GM18909 (cell line): Measurements from ENCODE around the gene PPP1R13B.

Experiments used
- ATAC-seq: cut with Tn5 transposase; IDR thresholded peaks from one replicate; pipeline ENCODE4 v1.9.1; 2021; ENCODE audit warnings: mild to moderate bottlenecking; ENCODE audit not compliant: unreplicated experiment, poor library complexity

Gene PPP1R13B

DNA sequence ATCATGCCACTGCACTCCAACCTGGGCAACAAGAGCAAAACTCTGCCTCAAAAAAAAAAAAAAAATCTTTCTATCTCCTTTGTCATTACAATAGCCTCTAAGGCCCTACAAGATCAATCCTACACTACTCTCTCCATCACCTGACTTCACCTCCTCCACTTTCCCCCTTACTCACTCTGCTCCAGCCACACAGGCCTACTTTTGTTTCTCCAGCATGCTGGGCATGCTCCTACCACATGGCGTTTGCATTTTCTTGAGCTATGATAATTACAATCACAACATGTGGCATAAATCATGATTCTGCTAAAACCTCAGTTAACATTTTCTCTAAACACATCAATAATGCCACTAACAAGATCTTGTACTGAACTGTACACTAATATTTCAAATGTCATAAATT, 7.8 kb downstream of the PPP1R13B start:
- ATAC-seq, result no peak

- no peak for ATAC-seq
Observed at GRCh38 chr14:103838117-103838516, 9.3 kb downstream of the PPP1R13B start.

DNA sequence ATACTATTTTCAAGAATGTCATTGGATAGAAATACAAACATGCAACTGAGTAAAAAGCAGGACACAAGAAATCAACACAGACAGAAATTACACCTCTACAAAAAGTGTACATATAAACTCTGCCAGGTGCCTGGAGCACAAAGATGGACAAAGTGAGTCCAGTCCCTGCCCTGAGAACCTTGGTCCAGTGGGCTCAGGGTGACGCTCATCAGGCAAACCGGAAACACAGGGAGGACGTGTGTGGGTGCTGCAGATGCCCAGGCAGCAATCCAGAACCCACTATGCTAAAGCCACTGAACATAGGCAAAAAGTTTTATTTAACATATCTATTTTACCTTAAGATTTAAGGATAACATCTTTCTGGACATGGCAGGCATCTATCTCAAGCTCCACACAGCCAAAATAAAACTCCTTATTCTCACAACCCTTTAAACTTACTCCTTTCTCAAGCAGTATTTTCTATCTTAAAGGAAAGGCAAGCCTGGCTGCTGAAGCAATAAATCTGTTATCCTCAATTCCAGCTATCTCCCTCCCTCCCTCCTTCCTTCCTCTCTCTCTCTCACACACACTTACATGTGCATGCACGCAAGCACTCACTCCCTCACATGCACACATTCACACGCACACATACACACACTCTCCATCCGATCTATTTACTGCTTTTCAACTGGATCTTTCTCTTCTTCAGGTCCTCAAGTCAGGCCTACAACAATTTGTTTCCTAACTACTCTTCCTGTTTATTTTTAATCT, 10.2 kb downstream of the PPP1R13B start:
- no peak for ATAC-seq

DNA sequence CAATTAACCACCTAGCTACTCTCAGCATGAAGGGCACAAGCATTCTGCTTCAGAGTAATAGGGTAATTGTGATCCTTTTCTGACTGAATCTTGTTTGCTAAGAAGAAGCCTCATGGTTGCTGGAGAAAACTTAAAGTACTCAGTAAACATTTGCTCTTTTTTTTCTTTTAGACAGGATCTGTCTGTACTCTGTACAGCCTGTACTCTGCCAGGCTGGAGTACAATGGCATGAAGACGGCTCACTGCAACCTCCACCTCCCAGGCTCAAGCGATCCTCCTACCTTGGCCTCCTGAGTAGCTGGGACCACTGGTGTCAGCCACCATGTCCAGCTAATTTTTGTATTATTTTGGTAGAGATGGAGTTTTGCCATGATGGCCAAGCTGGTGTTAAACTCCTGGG, 12.4 kb downstream of the PPP1R13B start:
- ATAC-seq, result no peak

DNA sequence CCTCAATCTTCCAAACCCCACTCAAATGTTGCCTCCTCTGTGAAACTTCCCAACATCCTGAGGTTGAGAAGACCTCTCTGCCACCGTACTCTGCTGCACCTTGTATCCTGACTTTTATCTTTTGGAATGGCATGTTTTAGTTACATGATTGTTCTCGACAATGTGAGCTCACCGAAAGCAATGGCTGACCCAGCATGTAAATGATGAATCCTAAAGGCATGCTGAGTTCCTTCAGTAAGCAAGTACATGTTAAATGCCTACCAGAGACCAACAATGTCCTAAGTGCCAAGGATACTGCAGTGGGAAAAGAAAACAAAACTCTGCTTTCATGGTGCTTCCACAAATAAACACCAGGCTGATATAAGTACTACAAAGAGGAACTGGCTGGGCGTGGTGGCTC, 13.7 kb downstream of the PPP1R13B start:
- no peak for ATAC-seq

DNA sequence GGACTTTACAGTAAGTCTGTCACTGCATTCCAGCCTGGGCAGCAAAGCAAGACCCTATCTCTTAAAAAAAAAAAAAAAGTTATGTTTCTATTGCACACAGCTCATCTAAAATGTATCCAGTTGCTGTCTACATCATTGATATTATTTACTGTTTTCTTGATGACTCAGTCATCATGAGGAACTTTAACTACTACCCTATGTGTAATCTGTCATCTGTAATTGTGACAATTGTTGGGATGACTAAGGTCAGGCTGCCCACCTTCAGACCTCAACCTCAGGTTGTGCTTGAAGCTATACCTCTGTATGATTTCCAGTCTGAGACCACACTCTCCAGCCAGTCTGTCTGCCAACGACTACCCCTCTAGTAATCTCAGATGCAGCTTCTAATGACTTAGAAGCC, 15.3 kb downstream of the PPP1R13B start:
- ATAC-seq, result no peak

DNA sequence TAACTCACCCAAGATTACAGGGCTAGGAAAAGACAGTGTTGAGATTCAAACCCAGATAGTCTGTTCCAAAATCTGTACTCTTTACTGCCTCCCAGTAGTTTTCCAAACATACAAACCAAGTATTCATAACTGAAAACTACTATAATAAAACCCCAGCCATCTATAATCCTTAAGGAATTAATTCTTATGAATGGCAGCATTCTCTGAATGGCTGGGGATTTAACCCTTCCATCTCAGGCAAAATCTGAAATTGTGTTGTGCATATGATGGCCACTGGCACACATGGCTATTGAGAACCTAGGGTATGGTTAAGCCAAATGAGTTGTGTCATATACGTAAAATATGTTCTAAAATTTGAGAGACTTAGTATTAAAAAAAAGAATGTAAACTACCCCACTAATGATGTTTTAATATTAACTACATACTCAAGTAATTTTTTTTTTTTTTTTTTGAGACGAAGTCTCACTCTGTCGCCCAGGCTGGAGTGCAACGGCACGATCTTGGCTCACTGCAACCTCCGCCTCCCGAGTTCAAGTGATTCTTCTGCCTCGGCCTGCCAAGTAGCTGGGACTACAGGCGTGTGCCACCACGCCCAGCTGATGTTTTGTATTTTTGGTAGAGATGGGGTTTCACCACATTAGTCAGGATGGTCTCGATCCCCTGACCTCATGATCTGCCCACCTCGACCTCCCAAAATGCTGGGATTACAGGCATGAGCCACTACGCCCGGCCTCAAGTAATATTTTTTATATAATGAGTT, 16.7 kb downstream of the PPP1R13B start:
- no peak for ATAC-seq

DNA sequence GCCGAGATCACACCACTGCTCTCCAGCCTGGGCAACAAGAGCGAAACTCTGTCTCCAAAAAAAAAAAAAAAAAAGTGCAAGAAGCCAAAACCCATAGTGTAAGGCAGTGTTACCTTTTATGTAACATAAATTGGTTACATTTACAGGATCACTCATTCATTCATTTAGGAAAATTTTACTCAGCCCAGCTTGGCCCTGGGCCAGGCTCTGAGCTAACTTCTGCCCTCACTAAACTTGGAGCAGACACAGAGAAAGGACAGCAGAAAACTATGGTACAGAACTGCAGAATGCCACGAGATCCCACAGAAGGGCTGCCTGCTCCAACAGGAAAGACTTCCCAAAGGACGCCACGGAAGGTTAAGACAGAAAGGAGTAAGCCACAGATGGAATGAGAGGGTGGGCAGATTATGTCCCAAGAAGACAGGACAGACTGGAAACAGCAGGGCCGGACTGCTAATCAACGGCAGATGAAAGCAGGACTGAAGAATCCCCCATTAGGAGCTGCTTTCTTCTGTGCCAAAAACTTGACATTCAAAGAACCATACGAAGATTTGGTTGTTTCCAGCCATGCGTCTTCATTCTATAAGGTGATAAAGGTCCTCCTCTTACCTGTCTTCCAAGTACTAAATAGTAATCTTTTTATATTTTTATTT, 18.9 kb downstream of the PPP1R13B start:
- ATAC-seq, result no peak

DNA sequence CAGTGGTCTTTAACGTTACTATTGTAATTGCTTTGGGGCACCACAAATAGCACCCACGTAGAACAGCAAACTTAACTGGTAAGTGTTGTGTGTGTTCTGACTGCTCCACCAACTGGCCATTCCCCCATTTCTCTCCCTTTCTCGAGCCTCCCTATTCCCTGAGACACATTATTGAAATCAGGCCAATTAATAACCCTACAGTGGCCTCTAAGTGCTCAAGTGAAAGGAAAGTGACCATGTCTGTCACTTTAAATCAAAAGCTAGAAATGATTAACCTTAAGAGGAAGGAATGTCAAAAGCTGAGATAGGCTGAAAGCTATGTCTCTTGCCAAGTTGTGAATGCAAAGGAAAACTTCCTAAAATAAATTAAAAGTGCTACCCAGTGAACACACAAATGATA, 22.3 kb downstream of the PPP1R13B start:
- no peak for ATAC-seq

DNA sequence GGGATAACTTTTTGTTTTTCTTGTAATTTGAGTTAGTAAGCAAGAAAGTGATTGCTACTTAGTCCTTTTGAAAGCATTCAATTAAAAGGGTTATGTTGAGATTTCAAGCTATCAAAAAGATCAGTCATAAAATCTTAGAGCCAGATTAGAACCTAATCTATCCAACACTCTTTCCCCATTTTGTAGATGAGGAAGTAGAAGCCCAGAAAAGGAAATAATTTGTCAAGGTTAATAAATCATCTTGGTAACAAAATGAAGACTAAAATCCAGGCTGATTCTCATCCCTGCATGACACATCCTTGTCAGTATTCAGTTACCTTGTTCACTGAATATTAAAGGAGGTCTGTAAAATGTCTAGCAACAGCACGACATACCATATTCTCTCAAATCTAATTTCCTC, 26.5 kb downstream of the PPP1R13B start:
- ATAC-seq, result no peak

GRCh38 chr14:103820382-103820781, 27.0 kb downstream of the PPP1R13B start:
- no peak for ATAC-seq

DNA sequence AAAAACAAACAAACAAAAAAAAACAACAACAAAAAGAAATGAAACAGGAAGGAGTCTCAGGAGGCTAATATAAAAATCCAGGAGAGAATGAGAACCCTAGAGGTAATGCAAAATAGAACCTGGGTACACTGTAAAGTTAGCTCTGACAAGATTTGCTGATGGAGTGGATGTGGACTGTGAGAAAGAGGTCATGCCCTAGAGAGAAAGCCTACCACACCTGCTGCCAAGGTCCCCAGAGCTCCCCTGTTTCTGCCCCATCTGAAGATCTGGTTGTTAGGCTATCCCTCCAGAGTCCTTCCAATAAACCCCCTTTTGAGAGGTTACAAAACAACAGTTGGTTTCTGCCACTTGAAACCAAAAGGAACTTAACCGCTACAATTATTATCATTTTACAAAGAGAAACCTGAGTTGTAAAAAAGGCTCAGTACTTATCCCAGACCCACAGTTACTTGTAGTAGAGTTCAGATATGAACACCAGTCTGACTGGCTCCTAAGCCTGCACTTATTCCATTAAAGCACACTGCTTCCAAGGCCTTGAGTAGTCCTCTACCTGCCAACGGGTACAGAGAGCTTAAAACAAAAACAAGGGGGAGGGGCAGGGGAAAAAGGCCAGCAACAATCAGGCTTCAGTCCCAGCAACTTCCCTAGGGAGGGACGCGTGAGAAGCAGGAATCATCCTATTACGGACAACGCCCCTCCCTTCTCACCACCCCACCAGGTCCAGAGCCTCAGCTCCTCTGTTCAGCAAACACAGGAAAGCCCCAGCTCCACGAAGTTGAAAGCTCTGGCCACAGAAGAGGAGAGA, 27.7 kb downstream of the PPP1R13B start:
- no peak for ATAC-seq

DNA sequence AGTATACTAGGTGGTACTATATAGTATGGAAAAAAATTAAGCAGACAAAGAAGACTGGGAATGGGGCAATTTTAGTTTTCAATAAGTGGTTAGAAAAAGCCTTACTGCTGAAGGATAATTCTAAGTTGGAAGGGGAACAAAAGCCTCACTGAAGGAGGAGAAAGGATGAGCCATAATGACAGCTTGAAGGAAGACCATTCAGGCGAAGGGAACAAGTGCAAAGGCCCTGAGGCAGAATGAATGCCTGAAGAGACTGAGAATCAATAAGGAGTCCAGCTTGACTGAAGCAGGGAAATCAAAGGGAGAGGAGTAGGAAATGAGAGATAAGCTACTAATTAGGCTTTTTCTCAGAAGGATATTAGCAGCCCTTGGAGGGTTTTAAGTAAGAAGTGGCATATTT, 28.5 kb downstream of the PPP1R13B start:
- no peak for ATAC-seq

GRCh38 chr14:103818422-103818821, 29.0 kb downstream of the PPP1R13B start:
- no peak for ATAC-seq

DNA sequence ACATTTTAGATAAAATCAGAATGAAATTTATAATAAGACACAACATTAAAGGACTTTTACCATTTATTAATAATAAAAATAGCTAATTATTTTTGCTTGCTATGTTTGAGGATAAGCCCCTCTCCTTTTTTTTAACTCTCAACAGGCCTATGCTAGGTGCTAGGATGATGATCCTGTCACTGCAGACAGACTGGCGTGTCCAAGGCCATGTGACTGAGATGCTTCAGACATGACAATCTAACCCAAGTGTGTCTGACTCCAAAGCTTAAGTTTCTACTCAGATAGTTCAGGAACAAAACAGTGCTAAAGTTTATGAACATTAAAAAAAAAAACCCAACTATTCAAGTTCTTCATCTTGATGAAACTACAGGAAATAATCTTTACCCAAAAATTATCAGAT, 29.8 kb downstream of the PPP1R13B start:
- no peak for ATAC-seq

DNA sequence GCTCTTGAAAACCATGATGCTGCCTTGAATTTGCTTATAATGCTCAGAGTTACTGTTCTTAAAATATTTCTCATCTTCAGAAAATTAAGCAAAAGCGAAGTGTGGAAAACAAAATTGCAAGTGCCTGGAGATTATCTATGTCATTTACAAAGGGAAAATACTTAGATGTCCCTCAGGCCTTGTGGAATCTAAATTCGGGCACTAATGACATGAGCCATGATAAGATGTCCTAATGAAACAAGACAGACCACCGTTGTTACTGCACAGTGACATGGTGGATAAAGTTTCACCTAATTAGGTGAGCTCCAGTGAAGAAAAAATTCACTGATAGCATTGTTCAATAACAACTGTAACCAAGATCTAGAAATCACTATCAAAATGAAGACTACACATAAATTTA, 30.4 kb downstream of the PPP1R13B start:
- no peak for ATAC-seq

DNA sequence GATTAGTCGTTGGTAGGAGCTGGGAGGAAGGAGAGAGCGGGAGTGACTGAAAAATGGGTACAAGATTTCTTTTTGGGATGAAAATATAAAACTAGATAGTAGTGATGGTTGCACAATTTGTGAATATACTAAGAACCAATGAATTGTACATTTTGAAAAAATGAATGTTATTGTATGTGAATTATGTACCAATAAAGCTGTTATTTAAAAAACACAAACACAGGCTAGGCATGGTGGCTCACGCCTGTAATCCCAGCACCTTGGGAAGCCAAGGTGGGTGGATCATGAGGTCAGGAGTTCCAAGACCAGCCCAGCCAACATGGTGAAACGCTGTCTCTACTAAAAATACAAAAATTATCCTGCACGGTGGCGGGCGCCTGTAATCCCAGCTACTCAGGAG, 32.1 kb downstream of the PPP1R13B start:
- no peak for ATAC-seq

- ATAC-seq, result no peak
Observed at GRCh38 chr14:103811189-103811588, 36.2 kb downstream of the PPP1R13B start.

DNA sequence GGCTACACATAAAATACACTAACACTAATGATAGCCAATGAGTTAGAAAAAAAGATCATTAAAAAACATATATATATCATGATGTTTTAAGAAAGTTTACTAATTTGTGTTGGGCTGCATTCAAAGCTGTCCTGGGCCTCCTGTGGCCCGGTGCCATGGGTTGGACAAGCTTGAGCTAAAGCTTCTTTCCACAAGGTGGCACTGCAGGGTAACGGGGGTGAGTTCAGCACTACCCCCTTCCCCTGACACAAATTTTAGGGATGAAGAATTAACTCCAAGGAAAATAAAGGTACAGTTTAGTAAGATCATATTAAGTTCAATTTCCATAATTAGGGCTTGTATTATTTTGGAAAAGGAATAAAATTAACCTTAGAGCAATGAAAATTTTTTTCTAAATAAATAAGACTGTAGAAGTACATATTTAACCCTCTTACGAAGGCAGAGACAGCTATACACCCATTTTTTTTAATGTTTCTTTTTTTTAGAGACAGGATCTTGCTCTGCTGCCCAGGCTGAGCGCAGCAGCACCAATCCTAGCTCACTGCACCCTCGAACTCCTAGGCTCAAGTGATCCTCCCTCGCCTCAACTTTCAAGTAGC, 38.9 kb downstream of the PPP1R13B start:
- no peak for ATAC-seq

GRCh38 chr14:103806805-103807204, 40.6 kb downstream of the PPP1R13B start:
- no peak for ATAC-seq
